ENCODE measurements around the gene AFAP1. TPM values are rescaled to one million over a fixed set of nuclear protein-coding genes. Genes with fewer than 3 reads are reported as not detected.

AFAP1 gene
- total and polyA plus RNA-seq, 2 of the 8 experiments (the other 6 are each of a cell fraction or from before 2014, with no cell fraction given): 3.6 to 18.2 TPM

DNA sequence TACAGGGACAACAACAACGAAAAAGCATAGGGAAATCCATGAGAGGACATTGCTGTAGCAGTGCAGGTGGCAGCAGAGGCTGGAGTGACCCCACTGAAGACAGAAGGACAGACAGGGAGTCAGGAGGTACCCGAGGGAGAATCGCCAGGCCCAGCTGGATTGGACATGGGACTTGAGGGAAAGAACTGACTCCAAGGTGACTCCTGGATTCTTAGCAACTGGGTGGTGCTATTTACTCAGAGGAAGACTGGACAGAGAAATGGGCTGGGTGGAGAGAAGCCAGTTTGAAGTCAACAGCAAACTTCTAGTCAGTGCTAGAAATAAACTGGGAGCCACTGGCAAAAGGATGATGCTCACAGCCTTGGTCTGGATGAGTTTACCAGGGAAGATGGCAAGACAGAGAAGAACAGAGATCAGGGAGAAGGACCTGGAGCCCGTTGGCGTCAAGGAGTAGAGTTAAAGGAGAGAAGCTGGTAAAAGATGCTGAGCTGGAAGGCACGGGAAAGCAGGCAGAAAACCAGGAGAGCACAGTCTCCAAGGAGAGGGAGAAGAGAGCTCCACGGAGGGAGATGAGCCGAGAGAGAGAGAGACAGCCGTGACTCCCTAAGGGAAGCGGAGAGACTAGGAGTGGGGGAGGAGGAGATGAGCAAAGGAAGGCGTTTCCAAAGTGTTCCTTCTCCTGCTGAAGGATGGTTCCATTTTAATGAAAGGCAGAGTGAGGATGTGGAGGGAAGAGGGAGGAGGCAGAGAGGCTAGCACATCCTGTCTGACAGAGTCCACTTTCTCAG is 119.4 kb downstream of the AFAP1 start (continued):
- TF ChIP-seq, protein P1, sequence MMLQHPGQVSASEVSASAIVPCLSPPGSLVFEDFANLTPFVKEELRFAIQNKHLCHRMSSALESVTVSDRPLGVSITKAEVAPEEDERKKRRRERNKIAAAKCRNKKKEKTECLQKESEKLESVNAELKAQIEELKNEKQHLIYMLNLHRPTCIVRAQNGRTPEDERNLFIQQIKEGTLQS (IDR thresholded peaks at IDR 0.05; ENCODE audit: insufficient read depth, low read depth, low read length): no peak
- TF ChIP-seq SP2 (IDR thresholded peaks at IDR 0.05; ENCODE audit: low read length): no peak
- no peak for TF ChIP-seq FOSL1 (IDR thresholded peaks at IDR 0.05; ENCODE audit: insufficient read depth, low read depth, low read length)
- TF ChIP-seq GTF2F1 (IDR thresholded peaks at IDR 0.05; ENCODE audit: borderline replicate concordance, low read depth, low read length): no peak

Data from H1 (cell line).